Stimulated activated CD8-positive, alpha-beta memory T cell treated with anti-CD3 and anti-CD28 coated beads, Interleukin-12 subunit alpha, Interleukin-12 subunit beta, amount 100 ng/mL, for 4 hours (primary cell): ENCODE measurements around the gene TCF7L2.

Source experiments
- DNase-seq: peaks from one replicate; pipeline ENCODE4 v3.0.0-alpha.2; 2020; ENCODE audit warnings: low read depth

The TCF7L2 gene

GRCh38 chr10:113066561-113067312, 116.7 kb downstream of the TCF7L2 start:
- DNase-seq: no peak

- DNase-seq: no peak
These were observed 117.5 kb downstream of the TCF7L2 start for GRCh38 chr10:113067501-113067900.

GRCh38 chr10:113068178-113068890, 118.3 kb downstream of the TCF7L2 start:
- DNase-seq: no peak

- DNase-seq: no peak
These were observed 119.5 kb downstream of the TCF7L2 start for GRCh38 chr10:113069595-113069994.

- DNase-seq: no peak
These were observed 121.4 kb downstream of the TCF7L2 start for GRCh38 chr10:113071446-113071845.

GRCh38 chr10:113073549-113074189, 123.6 kb downstream of the TCF7L2 start:
- DNase-seq: no peak

- no peak for DNase-seq
These were observed 126.9 kb downstream of the TCF7L2 start for GRCh38 chr10:113076949-113077348.

GRCh38 chr10:113078282-113078907, 128.3 kb downstream of the TCF7L2 start:
- no peak for DNase-seq

- no peak for DNase-seq
These were observed 130.2 kb downstream of the TCF7L2 start for GRCh38 chr10:113080061-113080924.

GRCh38 chr10:113080925-113081229, 130.8 kb downstream of the TCF7L2 start:
- DNase-seq: no peak

- no peak for DNase-seq
These were observed 134.0 kb downstream of the TCF7L2 start for GRCh38 chr10:113084031-113084430.

- no peak for DNase-seq
These were observed 135.7 kb downstream of the TCF7L2 start for GRCh38 chr10:113085776-113086175.

- no peak for DNase-seq
These were observed 136.2 kb downstream of the TCF7L2 start for GRCh38 chr10:113086282-113086681.

GRCh38 chr10:113087165-113088029, 137.3 kb downstream of the TCF7L2 start:
- no peak for DNase-seq

GRCh38 chr10:113088194-113088593, 138.1 kb downstream of the TCF7L2 start:
- no peak for DNase-seq

GRCh38 chr10:113089551-113089950, 139.5 kb downstream of the TCF7L2 start:
- DNase-seq: no peak

- no peak for DNase-seq
These were observed 141.9 kb downstream of the TCF7L2 start for GRCh38 chr10:113091920-113092319.

GRCh38 chr10:113093188-113094113, 143.4 kb downstream of the TCF7L2 start:
- no peak for DNase-seq

- no peak for DNase-seq
These were observed 144.1 kb downstream of the TCF7L2 start for GRCh38 chr10:113094114-113094486.
